K562 (cell line): ENCODE results near the gene HS2ST1. TPM values are rescaled to one million over a fixed set of nuclear protein-coding genes. Genes with fewer than 3 reads are reported as not detected.

Source experiments
- ATF3 ChIP-seq, 2 experiments: fragments of 450-650 bp in 1 of 2; sonication (generic) in 1 of 2; formaldehyde crosslinking in 1 of 2; IDR thresholded peaks in 1 of 2; conservative IDR thresholded peaks in 1 of 2; 2 replicates each; pipeline versions ENCODE4 v1.6.1 to v1.8.1; 2016 to 2023; ENCODE audit warnings: mild to moderate bottlenecking in 2 of 2, moderate library complexity in 2 of 2, inconsistent platforms in 1 of 2, missing genetic modification reagents in 1 of 2
- CEBPG ChIP-seq, 3 experiments: fragments of 200-800 bp in 1 of 3; sonication (Bioruptor generic) in 1 of 3; sonication (generic) in 1 of 3; formaldehyde crosslinking in 1 of 3; IDR thresholded peaks in 2 of 3; conservative IDR thresholded peaks in 1 of 3; 2 replicates each; pipeline versions ENCODE4 v1.6.1 to v1.8.0; 2016 to 2022; ENCODE audit warnings: missing compliant biosample characterization in 2 of 3, missing genetic modification characterization in 2 of 3, mild to moderate bottlenecking in 1 of 3, missing genetic modification reagents in 1 of 3
- CHD4 ChIP-seq: fragments of 200-600 bp; sonication (generic); IDR thresholded peaks from 3 replicates; pipeline ENCODE4 v1.6.1; 2012; ENCODE audit warnings: low read depth, mild to moderate bottlenecking, mixed read lengths, low read length, inconsistent platforms; ENCODE audit not compliant: insufficient read depth, insufficient replicate concordance, poor library complexity, severe bottlenecking
- CREB1 ChIP-seq, 2 experiments: sonication (generic) in 1 of 2; formaldehyde crosslinking in 1 of 2; IDR thresholded peaks; 2 replicates each; pipeline versions ENCODE4 v1.6.1 to v1.8.0; 2012 to 2022; ENCODE audit warnings: inconsistent platforms in 1 of 2, mild to moderate bottlenecking in 1 of 2, missing genetic modification reagents in 1 of 2, moderate library complexity in 1 of 2
- EHMT2 ChIP-seq: fragments of 450-650 bp; IDR thresholded peaks from 2 replicates; pipeline ENCODE4 v1.6.1; 2018; ENCODE audit warnings: antibody characterized with exemption
- FOXP1 ChIP-seq: sonication (generic); formaldehyde crosslinking; IDR thresholded peaks from 2 replicates; pipeline ENCODE4 v1.8.0; 2022; ENCODE audit warnings: mild to moderate bottlenecking, missing genetic modification reagents
- HCFC1 ChIP-seq: IDR thresholded peaks from 2 replicates; pipeline ENCODE4 v1.6.1; 2012; ENCODE audit warnings: low read depth, low read length, improper control_type of control experiment
- NFATC3 ChIP-seq: fragments of 450-650 bp; IDR thresholded peaks from 2 replicates; pipeline ENCODE4 v1.6.1; 2017; ENCODE audit warnings: mild to moderate bottlenecking
- NR3C1 ChIP-seq: sonication (generic); formaldehyde crosslinking; IDR thresholded peaks from 2 replicates; pipeline ENCODE4 v1.8.1; 2022; ENCODE audit warnings: missing genetic modification reagents
- PPARD ChIP-seq: fragments of 250-450 bp; sonication (Bioruptor Pico); IDR thresholded peaks from 2 replicates; pipeline ENCODE4 v1.8.0; 2022; ENCODE audit warnings: inconsistent platforms, mild to moderate bottlenecking, moderate library complexity
- RBM25 ChIP-seq: fragments of 200-400 bp; formaldehyde crosslinking; IDR thresholded peaks from 2 replicates; pipeline ENCODE4 v1.6.1; 2018; ENCODE audit warnings: low read length, low read depth, moderate library complexity; ENCODE audit not compliant: severe bottlenecking
- SP2 ChIP-seq: IDR thresholded peaks from 2 replicates; pipeline ENCODE4 v1.6.1; 2011; ENCODE audit warnings: mild to moderate bottlenecking, low read depth, low read length, moderate library complexity; ENCODE audit not compliant: poor library complexity, severe bottlenecking; ENCODE audit errors: extremely low read depth
- TAF1 ChIP-seq: IDR thresholded peaks from 2 replicates; pipeline ENCODE4 v1.6.1; 2011; ENCODE audit warnings: mild to moderate bottlenecking, low read length, moderate library complexity; ENCODE audit not compliant: insufficient read depth, control insufficient read depth, severe bottlenecking; ENCODE audit errors: extremely low read depth
- ZBED1 ChIP-seq: IDR thresholded peaks from 2 replicates; pipeline ENCODE4 v1.6.1; 2014
- ZFP91 ChIP-seq: sonication (generic); formaldehyde crosslinking; IDR thresholded peaks from 2 replicates; pipeline ENCODE4 v1.8.0; 2022; ENCODE audit warnings: mild to moderate bottlenecking, missing genetic modification reagents
- ZNF212 ChIP-seq: fragments of 450-650 bp; formaldehyde crosslinking; IDR thresholded peaks from 2 replicates; pipeline ENCODE4 v1.4.0; 2020; ENCODE audit warnings: mild to moderate bottlenecking
- ZNF449 ChIP-seq: fragments of 250-450 bp; sonication (Bioruptor Pico); IDR thresholded peaks from 2 replicates; pipeline ENCODE4 v1.8.0; 2022; ENCODE audit warnings: moderate library complexity, mild to moderate bottlenecking, inconsistent platforms
- ZNF699 ChIP-seq: fragments of 250-450 bp; sonication (Bioruptor Pico); IDR thresholded peaks from 2 replicates; pipeline ENCODE4 v1.8.0; 2021; ENCODE audit warnings: mild to moderate bottlenecking, moderate library complexity; ENCODE audit not compliant: insufficient replicate concordance
- polyA plus RNA-seq, 8 experiments: library from polyadenylated mRNA; depleted of rRNA in 4 of 8; stranded (reverse) in 5 of 8; unstranded in 3 of 8; fragments of >200 nt; fragmentation: Nextera tagmentation in 2 of 8; fragmentation: Illumina TruSeq in 1 of 8; extraction: Ambion mirVana in 2 of 8; extraction: Trizol in 1 of 8; gene quantifications; 2 replicates each; pipeline versions ENCODE4 v1.2.1 to v1.2.3, GENCODE V29; 2011 to 2014; ENCODE audit warnings: inconsistent platforms in 1 of 8, missing spikeins in 1 of 8
- total RNA-seq, 7 experiments: library from RNA; depleted of rRNA in 6 of 7; stranded (reverse); fragments of >200 nt in 6 of 7; fragmentation: Illumina TruSeq in 2 of 7; extraction: Trizol in 2 of 7; gene quantifications; 2 replicates each; pipeline versions ENCODE4 v1.2.1 to v1.2.3, GENCODE V29; 2011 to 2021; ENCODE audit warnings: low replicate concordance in 1 of 7
- TF ChIP-seq, protein P1 (sequence below): fragments of 450-650 bp; formaldehyde crosslinking; IDR thresholded peaks from 2 replicates; pipeline ENCODE4 v1.4.0; 2020; ENCODE audit warnings: mild to moderate bottlenecking, moderate library complexity

The HS2ST1 gene
- total and polyA plus RNA-seq, 9 of the 15 experiments (the other 6 are each of a cell fraction or from before 2014, with no cell fraction given): 7.7 to 43.3 (median 25.8) TPM

DNA sequence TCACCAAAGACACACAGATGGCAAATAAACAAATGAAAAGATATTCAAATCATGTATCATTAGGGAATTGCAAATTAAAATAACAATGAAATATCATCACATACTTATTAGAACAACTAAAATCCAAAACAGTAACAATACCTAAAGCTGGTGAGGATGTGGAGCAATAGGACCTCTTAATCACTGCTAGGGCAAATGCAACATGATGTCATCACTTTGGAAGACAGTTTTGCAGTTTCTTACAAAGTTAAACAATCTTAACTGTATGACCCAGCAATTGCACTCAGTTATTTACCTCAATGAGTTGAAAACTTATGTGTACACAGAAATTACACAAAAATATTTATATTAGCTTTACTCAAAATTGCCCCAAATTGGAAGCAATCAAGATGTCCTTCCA, 47.8 kb upstream of the HS2ST1 start (continued):
- TF ChIP-seq CEBPG (CRISPR knock-in tag; IDR thresholded peaks at IDR 0.05) (no peak), CEBPG (tag; conservative IDR thresholded peaks at IDR 0.05 in 1 of 2, IDR thresholded peaks at IDR 0.05 in 1 of 2) (0 out of 4 replicates have a peak, but pooled peaks of 1 of the 2 experiments have one; percentile 40), CHD4 (no peak), SP2 (no peak), ATF3 (IDR thresholded peaks at IDR 0.05) (peak; percentile 62), ATF3 (CRISPR knock-in tag; conservative IDR thresholded peaks at IDR 0.05) (no peak), ZNF449 (CRISPR knock-in tag) (no peak), ZBED1 (no peak), ZNF699 (CRISPR knock-in tag) (no peak), FOXP1 (no peak), RBM25 (peak; percentile 81), EHMT2 (no peak), ZNF212 (CRISPR knock-in tag) (no peak), TAF1 (no peak), NFATC3 (no peak), PPARD (CRISPR knock-in tag) (no peak), NR3C1 (CRISPR knock-in tag) (no peak), HCFC1 (no peak), CREB1 (IDR thresholded peaks at IDR 0.05) (no peak), CREB1 (CRISPR knock-in tag; IDR thresholded peaks at IDR 0.05) (no peak), ZFP91 (CRISPR knock-in tag) (no peak)
- TF ChIP-seq, protein P1, sequence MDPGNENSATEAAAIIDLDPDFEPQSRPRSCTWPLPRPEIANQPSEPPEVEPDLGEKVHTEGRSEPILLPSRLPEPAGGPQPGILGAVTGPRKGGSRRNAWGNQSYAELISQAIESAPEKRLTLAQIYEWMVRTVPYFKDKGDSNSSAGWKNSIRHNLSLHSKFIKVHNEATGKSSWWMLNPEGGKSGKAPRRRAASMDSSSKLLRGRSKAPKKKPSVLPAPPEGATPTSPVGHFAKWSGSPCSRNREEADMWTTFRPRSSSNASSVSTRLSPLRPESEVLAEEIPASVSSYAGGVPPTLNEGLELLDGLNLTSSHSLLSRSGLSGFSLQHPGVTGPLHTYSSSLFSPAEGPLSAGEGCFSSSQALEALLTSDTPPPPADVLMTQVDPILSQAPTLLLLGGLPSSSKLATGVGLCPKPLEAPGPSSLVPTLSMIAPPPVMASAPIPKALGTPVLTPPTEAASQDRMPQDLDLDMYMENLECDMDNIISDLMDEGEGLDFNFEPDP (CRISPR knock-in tag): no peak
